Ureter (tissue), 1 donor: ENCODE data around the gene IL1RAPL2. TPM values are rescaled to one million over a fixed set of nuclear protein-coding genes. Genes with fewer than 3 reads are reported as not detected.
"Not testable (repeated sequence)": the region's sequence is repeated elsewhere in the genome, so short reads cannot be mapped to it uniquely, and the experiment has no call there.

ENCODE experiments used
- DNase-seq: peaks from one replicate; pipeline ENCODE4 v3.0.0-alpha.2; 2020; ENCODE audit warnings: low spot score
- total RNA-seq: library from RNA; stranded (reverse); gene quantifications from one replicate; pipeline ENCODE4 v1.2.4, GENCODE V29; 2023
- donor health status: DM: yes; HTN: yes; CAD: no.

Gene IL1RAPL2
- total RNA-seq, 1 donor from 2014 or later = 8.3 TPM

- DNase-seq = no peak
Measured at GRCh38 chrX:104854188-104854587, 288.2 kb downstream of the IL1RAPL2 start.

- no peak for DNase-seq
Measured at GRCh38 chrX:104854790-104855340, 288.9 kb downstream of the IL1RAPL2 start.

GRCh38 chrX:104863466-104863865 is 297.5 kb downstream of the IL1RAPL2 start:
- no peak for DNase-seq

GRCh38 chrX:104864296-104864695 is 298.3 kb downstream of the IL1RAPL2 start:
- no peak for DNase-seq

GRCh38 chrX:104877504-104877903 is 311.5 kb downstream of the IL1RAPL2 start:
- DNase-seq = no peak

GRCh38 chrX:104902070-104902469 is 336.1 kb downstream of the IL1RAPL2 start:
- DNase-seq = no peak

- not testable (repeated sequence) for DNase-seq
Measured at GRCh38 chrX:104909694-104910093, 343.7 kb downstream of the IL1RAPL2 start.

GRCh38 chrX:104913348-104913747 is 347.3 kb downstream of the IL1RAPL2 start:
- no peak for DNase-seq

GRCh38 chrX:104914686-104915085 is 348.7 kb downstream of the IL1RAPL2 start:
- not testable (repeated sequence) for DNase-seq

- no peak for DNase-seq
Measured at GRCh38 chrX:104918122-104918521, 352.1 kb downstream of the IL1RAPL2 start.

- DNase-seq = no peak
Measured at GRCh38 chrX:104921584-104922205, 355.7 kb downstream of the IL1RAPL2 start.

GRCh38 chrX:104922206-104922621 is 356.2 kb downstream of the IL1RAPL2 start:
- peak; percentile 53 for DNase-seq

- DNase-seq = no peak
Measured at GRCh38 chrX:104929324-104929723, 363.3 kb downstream of the IL1RAPL2 start.

GRCh38 chrX:104935581-104935980 is 369.6 kb downstream of the IL1RAPL2 start:
- DNase-seq = no peak

GRCh38 chrX:104953251-104953650 is 387.3 kb downstream of the IL1RAPL2 start:
- no peak for DNase-seq

GRCh38 chrX:104961926-104962325 is 395.9 kb downstream of the IL1RAPL2 start:
- no peak for DNase-seq

- no peak for DNase-seq
Measured at GRCh38 chrX:104968241-104968640, 402.2 kb downstream of the IL1RAPL2 start.

GRCh38 chrX:104972737-104973136 is 406.7 kb downstream of the IL1RAPL2 start:
- no peak for DNase-seq

- no peak for DNase-seq
Measured at GRCh38 chrX:104987063-104987462, 421.1 kb downstream of the IL1RAPL2 start.

- no peak for DNase-seq
Measured at GRCh38 chrX:104988038-104988437, 422.0 kb downstream of the IL1RAPL2 start.

GRCh38 chrX:104995546-104995945 is 429.5 kb downstream of the IL1RAPL2 start:
- DNase-seq = no peak

- no peak for DNase-seq
Measured at GRCh38 chrX:105006103-105006502, 440.1 kb downstream of the IL1RAPL2 start.

GRCh38 chrX:105006996-105007395 is 441.0 kb downstream of the IL1RAPL2 start:
- no peak for DNase-seq

GRCh38 chrX:105013719-105014118 is 447.7 kb downstream of the IL1RAPL2 start:
- DNase-seq = no peak
